Posterior cingulate gyrus (tissue), 11 donors: ENCODE measurements around the gene GPN2.
"Not testable (repeated sequence)": the region's sequence is repeated elsewhere in the genome, so short reads cannot be mapped to it uniquely, and the experiment has no call there.

Experiments
- DNase-seq, 10 donors: peaks; one replicate each; pipeline versions ENCODE4 v3.0.0 to v3.0.0-alpha.2; 2020 to 2021; ENCODE audit warnings: mixed read lengths in 3 of 10
- intact Hi-C: fragments of 100-400 bp; cut with DNase I; formaldehyde crosslinking; loops from one replicate; pipeline ENCODE4 v1.15.1; 2023

The GPN2 gene

DNA sequence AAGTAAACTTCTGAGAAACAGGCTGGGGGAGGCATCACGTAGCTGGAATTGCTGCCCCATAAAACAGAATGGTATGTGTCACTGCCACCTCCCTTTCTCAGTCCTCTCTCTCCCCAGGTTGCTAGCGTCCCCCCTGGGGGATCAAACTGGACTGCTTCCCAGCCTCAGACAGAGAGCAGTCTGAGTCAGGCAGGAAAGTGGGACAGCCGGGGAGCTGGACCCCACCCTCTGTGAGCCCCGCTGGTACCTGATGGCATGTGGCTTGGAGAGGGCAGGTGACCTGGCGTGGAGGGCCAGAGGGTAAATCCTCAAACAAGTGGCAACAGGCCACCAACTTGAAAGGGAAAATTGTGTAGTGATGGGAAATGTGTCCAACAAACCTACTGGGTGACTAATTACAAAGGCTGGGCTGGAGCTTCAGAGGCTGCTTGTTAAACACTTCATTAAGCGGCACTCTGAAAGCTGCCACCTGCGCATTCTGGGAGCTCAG is 28.1 kb downstream of the GPN2 start:
- intact Hi-C loops = no loop called here

DNA sequence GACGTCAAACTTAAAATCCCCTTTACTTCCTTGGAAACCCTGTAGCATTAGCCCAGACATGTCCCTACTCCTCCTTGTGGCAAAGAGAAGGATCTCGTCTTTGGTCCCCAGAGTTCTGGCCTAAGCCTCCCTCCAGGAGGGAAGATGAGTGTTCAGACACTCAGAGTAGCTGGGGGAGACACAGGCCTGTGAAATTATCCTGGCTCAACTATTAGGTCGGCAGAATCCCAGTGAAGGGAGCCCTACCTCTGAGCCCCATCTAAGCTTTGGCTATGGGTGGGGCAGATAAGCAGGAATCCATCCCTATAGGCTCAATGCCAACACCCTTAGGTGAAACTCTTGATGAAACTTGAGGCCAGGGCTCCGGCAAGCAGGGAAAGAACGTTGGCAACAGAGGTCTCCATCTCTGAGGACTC is 28.8 kb downstream of the GPN2 start:
- no peak for DNase-seq
- intact Hi-C loops = no loop called here

More for the DNA sequence above, 28.1 kb downstream of the GPN2 start:
- peak in 1 of 10 donors; percentile 48 for DNase-seq

DNA sequence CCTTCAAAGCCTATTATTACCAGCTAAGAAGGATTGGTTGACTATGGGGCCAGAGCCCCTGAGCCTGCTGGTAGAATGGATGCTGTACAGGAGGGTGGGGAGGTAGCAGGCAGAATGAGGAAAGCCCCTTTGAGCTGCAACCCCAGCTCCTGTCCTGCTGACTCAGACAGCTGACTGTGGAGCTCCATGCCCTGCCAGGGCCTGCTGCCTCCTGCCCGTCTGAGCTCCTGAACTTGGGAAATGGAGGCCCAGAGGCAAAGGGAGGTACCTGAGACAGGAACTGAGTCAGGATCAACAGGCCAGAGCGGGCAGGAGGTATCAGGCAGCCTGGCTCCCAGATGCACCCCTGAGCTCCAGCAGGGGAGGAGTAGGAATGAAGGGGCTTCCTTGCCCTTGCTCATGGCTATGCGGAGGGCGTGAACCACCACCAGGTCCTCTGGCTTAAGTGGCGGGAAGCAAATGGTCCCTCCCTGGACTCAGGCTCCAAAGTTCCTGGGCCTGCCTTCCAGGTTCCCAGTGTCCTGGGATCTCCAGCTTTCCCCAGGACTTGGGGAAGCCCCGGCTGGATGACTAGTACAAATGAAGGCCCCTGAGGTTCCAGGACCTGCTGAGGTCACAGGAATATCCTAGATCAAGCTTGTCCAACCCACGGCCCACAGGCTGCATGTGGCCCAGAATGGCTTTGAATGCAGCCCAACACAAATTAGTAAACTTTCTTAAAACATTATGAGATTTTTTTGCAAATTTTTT is 31.0 kb downstream of the GPN2 start:
- peak in 1 of 10 donors; percentile 43 for DNase-seq
- intact Hi-C loops = no loop called here

DNA sequence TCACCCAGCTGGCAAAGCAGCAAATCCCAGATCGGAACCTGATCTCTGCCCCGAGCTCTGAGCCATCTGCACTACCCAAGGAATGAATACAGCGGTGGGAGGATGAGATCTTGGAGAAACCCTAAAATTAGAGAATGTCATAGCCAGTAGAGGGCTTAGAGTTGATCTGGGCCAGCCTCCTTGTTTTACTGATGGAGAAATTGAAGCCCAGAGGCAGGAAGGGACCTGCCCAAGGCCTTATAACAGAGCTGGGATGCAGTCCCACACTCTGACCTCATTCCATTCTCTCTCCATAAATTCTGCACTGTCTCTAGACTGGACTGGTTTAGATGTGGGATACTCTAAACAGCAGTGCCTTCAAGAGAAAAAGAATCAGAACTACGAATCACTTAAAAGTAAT is 31.9 kb downstream of the GPN2 start:
- DNase-seq = no peak
- intact Hi-C loops = no loop called here

DNA sequence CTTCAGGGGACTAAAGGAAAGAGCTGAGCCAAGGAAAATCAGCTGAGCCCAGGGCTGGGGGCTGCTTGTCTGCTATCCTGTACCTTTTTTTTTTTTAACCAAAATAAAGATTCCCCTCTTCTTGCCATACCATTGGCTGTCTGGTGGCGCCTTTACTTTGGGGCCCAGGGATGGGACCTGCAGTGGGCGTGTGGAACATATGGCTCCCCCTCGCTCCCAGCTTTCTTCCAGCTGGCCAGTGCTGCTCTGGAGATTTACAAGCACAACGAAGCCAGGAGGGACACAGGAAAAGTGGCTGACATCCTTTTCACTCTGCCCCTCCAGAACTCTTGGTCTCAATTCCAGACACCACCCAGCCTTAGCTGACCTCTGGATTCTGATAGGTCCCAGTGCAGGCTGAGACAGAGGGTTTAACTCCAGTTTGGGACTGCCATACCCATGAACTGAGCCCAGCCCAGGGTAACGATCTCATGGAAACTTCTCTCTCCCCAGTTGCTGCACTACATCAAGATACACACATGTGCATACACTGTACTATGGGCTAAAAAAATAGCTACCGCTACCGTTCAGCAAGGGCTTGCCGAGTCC is 32.5 kb downstream of the GPN2 start:
- intact Hi-C loops = no loop called here
- DNase-seq = peak in 6 of 10 donors; percentile 25 to 89 (median 38)

DNA sequence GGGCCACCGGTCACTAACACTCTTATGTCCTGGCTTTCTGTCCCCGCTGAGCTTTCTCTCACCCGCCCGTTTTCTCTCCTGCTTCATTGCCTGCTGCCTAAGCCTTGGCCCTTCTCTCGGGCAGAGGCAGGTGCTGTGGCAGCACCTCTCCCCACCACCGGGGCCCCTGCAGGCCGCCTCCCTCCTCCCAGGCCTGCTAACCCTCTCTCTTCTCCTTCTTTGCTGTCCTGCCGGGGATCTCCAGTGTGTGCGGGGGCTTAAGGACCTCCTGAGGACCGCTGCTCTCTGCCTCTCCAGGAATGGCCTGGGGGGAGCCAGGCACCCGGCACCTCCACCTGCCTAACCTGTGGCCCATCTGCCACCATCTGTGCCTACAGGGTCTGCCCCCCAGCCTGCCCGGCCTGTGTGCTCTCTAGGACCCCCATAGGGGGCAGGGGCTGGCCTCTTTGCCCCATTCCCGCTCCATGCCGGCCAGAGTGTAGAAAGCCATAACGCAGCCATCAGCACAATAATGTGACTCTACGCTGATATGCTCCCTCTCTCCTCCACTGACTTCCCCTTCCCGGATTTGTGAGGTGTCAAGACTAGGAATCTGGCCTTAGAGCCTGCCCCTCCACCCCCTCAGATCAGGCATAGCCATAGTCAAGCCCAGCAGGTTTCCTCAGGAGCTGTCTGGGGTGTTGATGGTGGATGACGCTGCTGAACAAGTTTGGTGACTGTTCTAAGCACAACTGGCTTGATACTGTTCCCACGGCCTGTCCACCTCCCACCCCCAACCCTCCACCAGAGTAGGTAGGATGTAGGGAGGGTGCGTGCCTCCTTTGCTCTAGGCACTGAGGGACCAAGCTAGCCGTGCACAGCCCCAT is 33.2 kb downstream of the GPN2 start:
- peak in 1 of 10 donors; percentile 68 for DNase-seq
- intact Hi-C loops = no loop called here

DNA sequence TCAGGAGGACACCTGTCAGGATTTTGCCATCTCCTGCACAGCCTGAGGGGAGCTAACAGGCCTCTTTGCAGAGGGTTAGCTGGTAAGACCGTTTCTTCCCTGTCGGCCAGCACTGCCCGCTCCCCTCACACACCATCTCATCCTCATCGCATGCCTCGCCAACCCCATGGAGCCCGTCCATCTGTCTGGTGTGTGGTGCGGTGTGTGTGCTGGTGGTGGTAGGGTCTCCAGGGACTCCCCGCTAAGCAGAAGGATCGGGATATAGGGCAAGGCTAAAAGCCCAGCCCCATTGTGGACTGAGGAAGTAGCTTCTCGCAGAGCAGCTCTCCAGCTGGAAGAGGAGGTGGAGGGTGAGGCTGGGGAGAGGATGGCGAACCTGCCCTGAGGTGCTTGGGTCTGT is 33.9 kb downstream of the GPN2 start:
- no peak for DNase-seq
- intact Hi-C loops = no loop called here

DNA sequence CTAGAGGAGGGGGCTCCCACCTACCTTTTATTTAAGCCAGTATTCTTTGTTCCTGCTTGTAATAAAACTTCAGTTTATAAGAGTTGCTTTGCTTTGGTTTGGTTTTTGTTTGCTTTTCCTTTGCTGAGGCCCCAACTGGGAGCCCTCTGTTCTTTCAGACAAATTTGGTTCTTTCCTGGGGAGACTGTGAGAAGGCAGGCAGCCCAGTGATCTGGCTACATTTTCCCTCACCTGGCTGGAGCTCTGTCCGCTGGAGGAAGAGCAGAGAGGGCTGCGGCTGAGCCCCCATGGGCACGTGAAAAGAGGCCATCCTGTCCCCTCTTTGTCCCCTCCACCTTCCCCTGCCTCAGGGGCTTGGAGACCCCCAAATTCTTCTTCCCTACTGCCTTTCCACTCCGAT is 34.4 kb downstream of the GPN2 start:
- intact Hi-C loops = no loop called here
- DNase-seq = no peak

DNA sequence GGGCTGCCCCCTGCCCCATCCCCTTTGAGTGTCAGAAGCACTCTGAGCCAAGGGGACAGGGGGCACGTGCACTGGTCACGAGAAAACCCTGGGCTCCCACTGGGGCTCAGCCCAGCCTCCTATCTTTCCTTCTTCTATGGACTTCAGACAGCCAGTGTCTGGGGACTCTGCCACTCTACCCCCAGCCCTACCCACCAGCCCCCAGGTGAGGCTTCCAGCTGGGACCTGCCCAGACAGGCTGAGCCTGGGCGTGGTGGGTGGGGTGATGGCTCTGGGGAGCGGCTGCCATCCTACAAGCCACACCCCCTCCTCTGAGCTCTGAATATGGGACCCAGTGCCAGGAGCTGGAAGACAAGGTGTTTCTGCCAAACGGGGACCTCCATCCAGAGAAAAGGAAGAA is 35.2 kb downstream of the GPN2 start:
- peak in 1 of 10 donors; percentile 23 for DNase-seq
- intact Hi-C loops = no loop called here

DNA sequence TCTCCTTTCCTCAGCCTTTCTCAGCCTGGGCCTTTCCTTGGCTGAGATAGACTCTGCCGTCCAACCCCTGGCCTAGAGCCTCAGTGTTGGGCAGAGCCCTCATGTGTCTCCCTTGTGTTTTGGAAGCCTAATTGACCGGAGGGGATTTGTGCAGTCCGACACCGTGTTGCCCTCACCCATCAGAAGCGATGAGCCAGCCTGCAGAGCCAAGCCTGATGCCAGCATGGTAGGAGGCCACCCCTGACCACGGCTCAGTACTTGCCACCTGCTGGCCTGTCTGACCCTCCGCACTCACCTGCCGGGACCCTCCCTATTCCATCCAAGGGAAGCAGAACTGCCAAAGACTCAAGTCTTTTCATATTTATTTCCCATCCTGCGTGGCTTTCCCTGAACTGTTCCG is 36.5 kb downstream of the GPN2 start:
- intact Hi-C loops = loop anchor here (1.0 kb wide), 1 partner anchor 25 kb away; no protein-coding TSS in a partner anchor
- peak in 1 of 10 donors; percentile 23 for DNase-seq

DNA sequence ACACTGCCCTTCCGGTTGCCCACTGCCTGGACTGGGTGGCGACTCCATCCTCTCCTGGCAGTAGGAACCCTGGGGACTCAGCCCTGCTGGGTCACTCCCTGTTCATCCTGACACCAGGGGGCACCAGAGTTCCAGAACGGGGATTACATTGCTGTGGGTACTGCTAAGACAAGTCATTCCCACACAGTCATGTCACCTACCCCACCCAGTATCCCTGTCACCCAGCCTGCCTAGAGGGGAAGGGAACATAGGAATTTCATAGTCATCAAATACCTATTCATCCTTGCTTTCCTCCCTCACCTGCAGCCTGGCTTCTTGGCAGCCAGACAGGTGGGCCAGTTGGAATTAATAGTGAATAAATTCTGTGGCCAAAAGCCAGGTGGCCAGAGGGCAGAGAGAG is 36.9 kb downstream of the GPN2 start:
- DNase-seq = peak in 9 of 10 donors; percentile 50 to 96 (median 81)
- intact Hi-C loops = loop anchor here (1.0 kb wide), 1 partner anchor 25 kb away; no protein-coding TSS in a partner anchor

DNA sequence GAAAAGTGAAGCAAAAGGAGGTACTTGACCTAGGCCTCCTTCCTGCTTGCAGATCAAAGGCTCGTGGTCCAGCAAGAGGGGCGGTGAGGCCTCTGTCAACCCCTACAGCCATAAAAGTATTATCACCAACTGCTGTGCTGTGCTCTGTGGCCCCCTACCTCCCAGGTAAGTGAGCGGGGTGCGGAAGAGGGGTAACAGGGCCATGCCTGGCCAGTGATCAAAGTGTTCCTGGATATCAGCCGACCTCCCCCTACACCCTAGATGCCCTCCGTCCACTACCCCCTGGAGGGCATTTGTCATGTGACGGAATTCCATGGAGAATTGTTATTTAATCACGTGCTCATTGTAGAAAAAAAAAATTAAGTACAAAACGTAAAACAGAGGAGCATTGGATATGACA is 37.4 kb downstream of the GPN2 start:
- intact Hi-C loops = loop anchor here (1.0 kb wide), 1 partner anchor 26 kb away; no protein-coding TSS in a partner anchor
- no peak for DNase-seq

DNA sequence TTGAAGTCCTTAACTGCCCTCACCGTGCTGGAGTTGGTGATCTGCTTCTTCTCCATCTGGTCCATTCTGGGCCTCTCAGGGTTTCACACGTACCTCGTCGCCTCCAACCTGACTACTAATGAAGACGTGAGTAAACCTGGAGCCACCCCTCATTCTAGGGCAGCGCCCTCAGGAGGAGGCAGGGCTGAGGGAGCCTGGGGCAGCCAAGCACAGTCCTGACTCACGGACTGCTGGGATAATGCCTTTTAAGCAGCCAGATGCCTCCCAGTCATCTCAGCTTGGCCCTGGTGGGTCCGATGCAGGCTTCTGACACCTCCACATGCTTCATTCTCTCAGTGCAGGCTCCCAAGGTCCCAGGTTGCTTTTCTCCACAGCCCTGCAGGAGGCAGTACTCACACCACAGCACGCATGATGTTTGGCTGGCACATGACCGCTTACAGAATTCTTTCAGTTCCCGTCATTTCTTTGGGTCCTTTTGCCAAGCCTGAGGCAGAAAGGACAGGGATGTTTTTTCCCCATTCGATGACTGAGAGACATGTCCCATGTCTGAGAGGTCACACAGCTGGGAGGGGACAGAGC is 38.9 kb downstream of the GPN2 start:
- intact Hi-C loops = no loop called here
- no peak for DNase-seq

DNA sequence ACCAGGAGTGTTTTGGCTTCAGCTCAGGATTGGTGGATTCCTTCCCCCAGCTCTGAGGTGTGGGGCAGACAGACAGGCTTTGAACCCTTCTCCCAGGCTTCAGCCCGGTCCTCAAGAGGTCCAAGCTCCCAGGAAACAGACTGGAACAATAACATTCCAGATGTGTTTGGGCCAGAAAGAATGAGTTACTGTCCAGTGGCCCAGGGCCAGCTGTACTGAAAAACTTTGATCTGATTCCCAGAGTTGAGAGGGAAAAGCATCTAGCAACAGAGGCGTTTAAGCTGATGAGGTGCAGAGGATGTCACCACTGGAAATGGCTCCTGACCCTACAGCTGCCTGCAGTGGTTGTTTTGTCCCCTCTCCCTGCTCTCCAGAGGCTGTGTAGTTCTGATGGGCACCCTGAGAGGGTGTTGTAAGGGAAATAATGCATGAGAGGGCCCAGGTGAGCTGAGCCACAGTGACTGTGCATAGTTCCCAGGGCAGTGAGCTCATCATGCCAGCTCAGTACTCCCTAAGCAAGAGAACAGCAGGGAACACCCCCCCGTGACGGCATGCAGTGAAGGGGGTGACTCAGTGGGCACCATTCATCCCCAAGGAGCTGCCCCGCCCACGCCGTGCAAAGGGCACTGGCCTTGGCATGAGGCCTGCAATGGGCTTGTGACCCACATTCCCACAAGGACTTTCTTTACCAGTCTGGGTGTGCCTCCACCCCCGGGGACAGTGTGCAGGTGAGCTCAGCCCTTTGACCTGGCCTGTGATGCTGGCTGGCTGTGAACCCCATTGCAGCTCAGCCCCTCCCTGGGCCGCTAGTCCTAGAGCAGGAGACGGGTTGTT is 40.9 kb downstream of the GPN2 start:
- no peak for DNase-seq
- intact Hi-C loops = no loop called here

DNA sequence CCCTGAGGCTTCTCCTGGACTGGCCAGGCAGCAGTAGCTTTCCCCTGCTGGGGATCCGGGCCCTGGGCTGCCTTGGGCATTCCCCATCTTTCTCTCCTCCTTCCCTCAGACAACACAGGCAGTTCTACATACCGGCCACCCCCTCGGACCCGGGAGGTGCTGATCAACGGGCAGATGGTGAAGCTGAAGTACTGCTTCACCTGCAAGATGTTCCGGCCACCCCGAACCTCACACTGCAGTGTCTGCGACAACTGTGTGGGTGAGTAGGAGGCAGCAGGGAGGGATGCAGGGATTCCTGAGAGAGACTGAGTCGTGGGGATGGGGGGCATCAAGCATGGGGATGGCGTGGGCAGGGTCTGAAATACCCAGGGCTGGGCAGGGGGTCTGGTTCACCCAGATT is 41.6 kb downstream of the GPN2 start:
- peak in 4 of 10 donors; percentile 26 to 78 (median 38) for DNase-seq
- intact Hi-C loops = no loop called here

DNA sequence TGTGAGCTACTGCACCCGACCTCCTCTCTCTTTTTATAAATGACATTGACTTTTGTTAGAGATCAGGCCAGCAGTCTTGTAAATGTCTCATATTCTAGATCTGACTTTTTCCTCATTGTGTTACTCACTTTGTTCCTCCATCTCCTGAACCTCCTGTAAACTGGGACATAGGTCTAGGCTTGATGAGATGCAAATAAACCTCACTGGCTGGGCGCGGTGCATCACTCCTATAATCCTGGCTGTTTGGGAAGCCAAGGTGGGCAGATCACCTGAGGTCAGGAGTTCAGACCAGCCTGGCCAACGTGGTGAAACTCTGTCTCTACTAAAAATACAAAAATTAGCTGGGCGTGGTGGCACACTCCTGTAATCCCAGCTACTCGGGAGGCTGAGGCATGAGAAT is 42.3 kb downstream of the GPN2 start:
- intact Hi-C loops, DNase-seq: not testable (repeated sequence)

DNA sequence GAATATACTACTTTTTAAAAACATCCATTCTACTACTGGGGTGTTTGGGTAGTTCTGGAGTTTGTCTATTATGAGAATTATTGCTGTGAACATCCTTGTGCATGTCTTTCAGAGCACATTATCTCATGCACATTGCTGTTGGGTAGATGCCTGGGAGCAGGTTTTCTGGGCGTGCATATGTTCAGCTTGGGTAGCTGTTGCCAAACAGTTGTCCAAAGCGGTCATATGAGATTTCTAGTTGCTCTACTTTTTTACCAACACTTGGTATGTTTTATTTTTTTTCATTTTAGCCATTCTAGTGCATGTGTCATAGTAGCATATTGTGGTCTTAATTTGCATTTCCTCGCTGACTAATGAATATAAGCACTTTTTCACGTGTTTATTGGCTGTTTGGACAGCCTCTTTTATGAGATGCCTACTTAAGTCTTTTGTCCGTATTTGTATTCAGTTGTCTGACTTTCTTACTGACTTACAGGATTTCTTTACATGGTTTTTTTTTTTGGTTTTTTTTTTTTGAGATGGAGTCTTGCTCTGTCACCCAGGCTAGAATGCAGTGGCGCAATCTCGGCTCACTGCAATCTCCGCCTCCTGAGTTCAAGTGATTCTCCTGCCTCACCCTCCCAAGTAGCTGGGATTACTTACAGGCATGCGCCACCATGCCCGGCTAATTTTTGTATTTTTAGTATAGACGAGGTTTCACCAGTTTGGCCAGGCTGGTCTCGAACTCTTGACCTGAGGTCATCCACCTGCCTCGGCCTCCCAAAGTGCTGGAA is 45.5 kb downstream of the GPN2 start:
- intact Hi-C loops = no loop called here
- no peak for DNase-seq

DNA sequence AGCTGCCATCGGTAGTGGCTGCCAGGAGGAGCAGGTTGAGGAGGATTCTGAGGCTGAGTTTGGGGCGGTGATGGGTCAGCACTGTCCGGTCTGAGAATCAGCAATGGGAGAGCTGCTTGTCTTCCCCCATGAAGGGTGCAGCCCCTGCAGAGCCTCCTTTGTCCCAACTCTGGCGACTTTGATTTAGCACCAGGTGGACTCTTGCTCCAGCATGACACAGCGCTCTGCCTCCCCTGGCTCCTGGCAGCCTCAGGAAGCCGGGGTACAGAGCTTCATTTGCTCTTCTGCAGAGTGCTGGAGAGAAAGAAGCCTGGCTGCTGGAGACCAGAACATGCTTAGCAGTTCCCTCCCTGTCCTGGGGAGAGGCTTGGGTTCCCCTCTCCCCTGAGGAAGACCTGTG is 50.3 kb downstream of the GPN2 start:
- intact Hi-C loops = no loop called here
- peak in 1 of 10 donors; percentile 33 for DNase-seq

DNA sequence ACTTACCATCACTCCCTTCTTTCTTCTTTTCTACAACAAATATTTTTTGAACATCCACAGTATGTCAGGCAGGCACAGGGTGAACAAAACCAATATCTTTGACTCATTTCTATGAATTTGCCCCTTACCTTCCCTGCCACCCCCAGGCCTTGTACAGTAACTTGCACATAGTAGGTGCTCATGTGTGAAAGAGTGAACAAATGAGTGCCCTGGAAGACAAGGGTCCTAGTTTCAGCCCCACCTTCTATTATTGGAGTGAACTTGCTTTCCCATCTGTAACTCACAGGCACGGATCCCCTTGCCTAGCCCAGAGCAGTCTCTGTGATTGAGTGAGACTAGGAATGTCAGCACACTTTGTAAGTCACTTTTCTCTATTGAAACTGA is 50.8 kb downstream of the GPN2 start:
- DNase-seq = no peak
- intact Hi-C loops = no loop called here
